Measurements from ENCODE around the gene SP1. TPM values are rescaled to one million over a fixed set of nuclear protein-coding genes. Genes with fewer than 3 reads are reported as not detected.
"Not testable (repeated sequence)": the region's sequence is repeated elsewhere in the genome, so short reads cannot be mapped to it uniquely, and the experiment has no call there.

SP1 gene
- total RNA-seq, 2 experiments from 2014 or later = 65.8 to 68.1 TPM

DNA sequence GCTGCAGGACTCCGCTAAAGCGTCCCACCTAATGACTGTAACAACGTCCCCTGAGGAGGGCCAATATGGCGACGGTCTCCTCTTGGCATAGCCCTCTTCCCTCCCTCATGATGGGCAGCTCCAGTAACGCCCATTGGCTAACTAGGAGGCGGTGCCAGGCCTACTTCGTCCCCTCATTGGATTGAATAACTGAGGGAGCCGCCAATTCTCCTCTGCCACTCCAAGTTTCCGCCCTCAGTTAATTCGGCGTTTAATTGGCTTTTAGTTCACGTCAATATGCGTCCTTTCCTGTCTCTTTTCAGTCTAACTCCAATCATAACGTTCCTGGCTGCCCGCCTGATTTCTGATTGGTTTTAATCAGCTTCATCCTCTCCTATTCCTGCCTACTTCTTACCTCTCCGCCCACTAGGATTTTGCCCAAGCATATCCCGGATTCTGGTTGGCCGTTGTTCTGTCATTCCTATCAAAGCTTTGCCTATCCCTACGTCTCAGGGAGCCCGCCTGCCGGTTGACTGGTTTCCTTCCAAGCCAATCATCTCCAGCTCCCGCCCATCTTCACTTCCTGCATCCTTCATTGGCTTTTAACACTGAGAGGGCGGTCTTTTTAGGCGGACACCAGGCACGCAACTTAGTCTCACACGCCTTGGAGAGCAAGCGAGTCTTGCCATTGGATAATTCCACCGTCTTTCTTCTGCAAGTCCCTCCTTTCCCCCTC is 430 bp upstream of the SP1 start:
- Mint-ChIP-seq H3K9me3 (no peaks in the 10 kb centered on the region), H3K27ac (no peak overlapping the region), H3K36me3 (peaks cover 33% of the 10 kb centered on the region), H3K4me3 (no peak overlapping the region), H3K27me3 (no peaks in the 10 kb centered on the region), H3K4me1 (peaks cover 36% of the 10 kb centered on the region)
- DNase-seq = peak; percentile 97

DNA sequence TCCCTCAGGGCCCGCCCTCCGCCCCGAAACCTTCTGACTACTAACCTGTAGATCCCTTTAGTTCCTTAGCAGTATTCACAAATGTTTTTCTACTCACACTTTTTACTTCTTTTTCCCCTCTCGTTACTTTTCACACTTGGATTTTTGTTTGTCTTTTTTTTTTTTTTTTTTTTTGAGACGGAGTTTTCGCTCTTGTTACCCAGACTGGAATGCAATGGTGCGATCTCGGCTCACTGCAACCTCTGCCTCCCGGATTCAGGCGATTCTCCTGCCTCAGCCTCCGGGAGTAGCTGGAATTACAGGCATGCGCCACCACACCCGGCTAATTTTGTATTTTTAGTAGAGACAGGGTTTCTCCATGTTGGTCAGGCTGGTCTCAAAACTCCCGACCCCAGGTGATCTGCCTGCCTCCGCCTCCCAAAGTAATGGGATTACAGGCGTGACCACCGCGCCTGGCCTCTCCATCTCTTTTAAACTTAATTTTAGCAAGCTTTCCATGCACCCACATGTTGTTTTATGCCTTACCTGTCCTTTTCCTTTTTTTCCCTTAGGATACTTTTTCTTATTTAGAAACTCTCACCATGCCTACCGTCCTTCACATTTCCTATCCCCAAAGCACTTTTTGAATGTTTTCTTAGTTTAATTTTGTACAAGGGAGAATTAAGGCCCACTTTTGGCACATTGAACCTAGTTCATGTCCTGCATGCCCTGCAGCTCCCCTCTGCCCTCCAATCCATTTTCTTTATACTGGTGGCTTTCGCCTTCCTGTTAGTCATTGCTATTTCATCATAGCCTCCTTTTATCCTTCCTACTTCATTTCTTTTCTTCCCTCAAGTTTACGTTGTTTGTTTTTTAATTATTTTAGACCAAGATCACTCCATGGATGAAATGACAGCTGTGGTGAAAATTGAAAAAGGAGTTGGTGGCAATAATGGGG is 1.1 kb downstream of the SP1 start:
- H3K36me3 Mint-ChIP-seq = peaks cover 38% of the 10 kb centered on the region
- H3K4me3 Mint-ChIP-seq = peak overlapping the region; percentile 93
- no peaks in the 10 kb centered on the region for H3K9me3 Mint-ChIP-seq
- no peaks in the 10 kb centered on the region for H3K27me3 Mint-ChIP-seq
- peaks cover 40% of the 10 kb centered on the region for H3K4me1 Mint-ChIP-seq
- H3K27ac Mint-ChIP-seq = peak overlapping the region; percentile 94
- no peak for DNase-seq

DNA sequence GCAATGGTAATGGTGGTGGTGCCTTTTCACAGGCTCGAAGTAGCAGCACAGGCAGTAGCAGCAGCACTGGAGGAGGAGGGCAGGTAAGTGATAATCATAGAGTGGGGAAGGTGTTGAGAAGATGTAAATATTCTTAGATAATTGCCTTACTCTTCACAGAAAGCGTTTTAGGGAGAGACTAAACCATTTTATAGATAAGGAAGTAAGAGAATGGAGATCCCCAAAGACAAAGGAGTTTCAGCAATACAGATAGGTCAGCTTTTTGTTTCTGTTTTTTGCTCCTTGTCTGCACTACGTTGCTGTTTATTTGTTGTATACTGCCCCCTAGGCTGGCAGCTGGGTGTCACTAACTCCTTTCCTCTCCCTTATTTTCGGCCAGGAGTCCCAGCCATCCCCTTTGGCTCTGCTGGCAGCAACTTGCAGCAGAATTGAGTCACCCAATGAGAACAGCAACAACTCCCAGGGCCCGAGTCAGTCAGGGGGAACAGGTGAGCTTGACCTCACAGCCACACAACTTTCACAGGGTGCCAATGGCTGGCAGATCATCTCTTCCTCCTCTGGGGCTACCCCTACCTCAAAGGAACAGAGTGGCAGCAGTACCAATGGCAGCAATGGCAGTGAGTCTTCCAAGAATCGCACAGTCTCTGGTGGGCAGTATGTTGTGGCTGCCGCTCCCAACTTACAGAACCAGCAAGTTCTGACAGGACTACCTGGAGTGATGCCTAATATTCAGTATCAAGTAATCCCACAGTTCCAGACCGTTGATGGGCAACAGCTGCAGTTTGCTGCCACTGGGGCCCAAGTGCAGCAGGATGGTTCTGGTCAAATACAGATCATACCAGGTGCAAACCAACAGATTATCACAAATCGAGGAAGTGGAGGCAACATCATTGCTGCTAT is 2.0 kb downstream of the SP1 start:
- DNase-seq = peak; percentile 28
- H3K27me3 Mint-ChIP-seq = no peaks in the 10 kb centered on the region
- peaks cover 45% of the 10 kb centered on the region for H3K36me3 Mint-ChIP-seq
- H3K27ac Mint-ChIP-seq = peak overlapping the region; percentile 94
- no peaks in the 10 kb centered on the region for H3K9me3 Mint-ChIP-seq
- H3K4me1 Mint-ChIP-seq = peaks cover 46% of the 10 kb centered on the region
- peak overlapping the region; percentile 93 for H3K4me3 Mint-ChIP-seq

DNA sequence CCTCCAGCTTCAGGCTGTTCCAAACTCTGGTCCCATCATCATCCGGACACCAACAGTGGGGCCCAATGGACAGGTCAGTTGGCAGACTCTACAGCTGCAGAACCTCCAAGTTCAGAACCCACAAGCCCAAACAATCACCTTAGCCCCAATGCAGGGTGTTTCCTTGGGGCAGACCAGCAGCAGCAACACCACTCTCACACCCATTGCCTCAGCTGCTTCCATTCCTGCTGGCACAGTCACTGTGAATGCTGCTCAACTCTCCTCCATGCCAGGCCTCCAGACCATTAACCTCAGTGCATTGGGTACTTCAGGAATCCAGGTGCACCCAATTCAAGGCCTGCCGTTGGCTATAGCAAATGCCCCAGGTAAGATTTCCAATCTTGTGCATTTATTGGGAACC is 3.3 kb downstream of the SP1 start:
- H3K36me3 Mint-ChIP-seq = peaks cover 55% of the 10 kb centered on the region
- no peaks in the 10 kb centered on the region for H3K27me3 Mint-ChIP-seq
- peaks cover 56% of the 10 kb centered on the region for H3K4me1 Mint-ChIP-seq
- H3K9me3 Mint-ChIP-seq = no peaks in the 10 kb centered on the region
- H3K27ac Mint-ChIP-seq = peak overlapping the region; percentile 49
- DNase-seq = no peak
- H3K4me3 Mint-ChIP-seq = peak overlapping the region; percentile 93

DNA sequence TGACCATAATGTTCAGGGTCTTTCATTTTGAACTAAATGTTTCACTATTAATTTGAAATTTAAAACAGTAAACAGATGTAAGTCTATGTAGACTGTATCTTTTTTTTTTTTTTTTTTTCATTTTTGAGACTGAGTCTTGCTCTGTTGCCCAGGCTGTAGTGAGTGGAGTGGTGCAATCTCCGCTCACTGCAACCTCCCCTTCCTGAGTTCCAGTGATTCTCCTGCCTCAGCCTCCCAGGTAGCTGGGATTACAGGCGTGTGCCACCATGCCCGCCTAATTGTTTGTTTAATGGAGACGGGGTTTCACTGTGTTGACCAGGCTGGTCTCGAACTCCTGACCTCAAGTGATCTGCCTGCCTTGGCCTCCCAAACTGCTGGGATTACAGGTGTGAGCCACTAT is 6.4 kb downstream of the SP1 start:
- H3K27ac Mint-ChIP-seq = peak overlapping the region; percentile 47
- H3K9me3 Mint-ChIP-seq = not testable (repeated sequence)

DNA sequence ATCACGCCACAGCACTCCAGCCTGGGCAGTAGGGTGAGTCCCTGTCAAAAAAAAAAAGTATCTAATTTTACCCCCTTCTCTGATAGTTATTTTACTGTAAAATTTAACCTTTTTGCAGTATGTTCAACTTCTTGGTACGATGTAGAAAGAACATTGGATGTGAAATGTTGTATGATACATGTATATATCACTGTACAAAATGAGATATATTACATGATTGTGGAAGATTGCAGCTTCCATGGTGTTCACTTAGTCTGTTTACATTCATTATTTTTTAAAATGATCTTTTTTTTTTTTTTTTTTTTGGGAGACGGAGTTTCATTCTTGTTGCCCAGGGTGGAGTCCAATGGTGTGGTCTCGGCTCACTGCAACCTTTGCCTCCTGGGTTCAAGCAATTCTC is 9.0 kb downstream of the SP1 start:
- Mint-ChIP-seq H3K27ac (no peak overlapping the region), H3K9me3 (no peaks in the 10 kb centered on the region), H3K4me1 (peaks cover 51% of the 10 kb centered on the region), H3K4me3 (peak overlapping the region; percentile 18), H3K36me3 (peaks cover 44% of the 10 kb centered on the region), H3K27me3 (no peaks in the 10 kb centered on the region)
- no peak for DNase-seq

More for the DNA sequence above, 6.4 kb downstream of the SP1 start:
- Mint-ChIP-seq H3K4me1 (peaks cover 70% of the 10 kb centered on the region), H3K36me3 (peaks cover 68% of the 10 kb centered on the region), H3K4me3 (peak overlapping the region; percentile 62)
- not testable (repeated sequence) for DNase-seq, H3K27me3 Mint-ChIP-seq

DNA sequence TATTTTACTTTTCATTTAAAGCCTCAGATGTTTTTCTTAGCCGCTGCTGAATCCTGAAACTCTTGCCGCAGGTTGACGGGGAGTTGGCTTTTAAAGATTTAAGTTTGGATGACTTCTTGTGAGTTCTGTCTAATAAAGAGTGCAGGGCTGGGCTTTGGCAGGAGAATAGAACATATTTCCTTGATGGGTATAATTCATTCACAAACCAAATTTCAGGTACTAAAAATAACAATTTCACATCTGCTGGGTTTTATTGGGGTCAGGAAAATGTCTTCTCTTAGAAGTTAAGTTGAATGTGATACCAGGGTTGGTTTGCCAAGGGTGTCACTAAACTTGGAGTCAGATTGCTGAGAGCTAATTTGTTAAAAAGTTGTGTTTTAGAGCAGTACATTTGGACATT is 9.7 kb downstream of the SP1 start:
- H3K9me3 Mint-ChIP-seq = no peaks in the 10 kb centered on the region

DNA sequence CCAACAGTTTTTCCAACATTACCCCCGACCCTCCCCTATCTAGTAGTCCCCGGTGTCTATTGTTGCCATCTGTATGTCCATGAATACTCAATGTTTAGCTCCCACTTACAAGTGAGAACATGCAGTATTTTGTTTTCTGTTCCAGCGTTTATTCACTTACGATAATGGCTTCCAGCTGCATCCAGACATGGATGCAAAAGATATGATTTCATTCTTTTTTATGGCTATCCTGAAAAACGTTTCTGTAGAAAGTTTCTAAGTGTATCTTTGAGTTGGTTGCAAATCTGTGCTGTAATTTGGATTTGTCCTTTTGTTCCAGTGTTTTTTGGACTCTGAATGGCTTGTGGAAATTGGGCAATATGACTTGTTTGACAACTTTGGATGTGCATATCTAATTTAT is 11.7 kb downstream of the SP1 start:
- H3K36me3 Mint-ChIP-seq = peaks cover 28% of the 10 kb centered on the region
- H3K27ac Mint-ChIP-seq = no peak overlapping the region
- H3K4me1 Mint-ChIP-seq = peaks cover 37% of the 10 kb centered on the region
- no peaks in the 10 kb centered on the region for H3K27me3 Mint-ChIP-seq
- no peaks in the 10 kb centered on the region for H3K9me3 Mint-ChIP-seq
- no peak for DNase-seq
- no peak overlapping the region for H3K4me3 Mint-ChIP-seq

More for the DNA sequence above, 9.7 kb downstream of the SP1 start:
- Mint-ChIP-seq H3K27me3 (no peaks in the 10 kb centered on the region), H3K4me3 (peak overlapping the region; percentile 40), H3K36me3 (peaks cover 37% of the 10 kb centered on the region), H3K27ac (peak overlapping the region; percentile 8), H3K4me1 (peaks cover 45% of the 10 kb centered on the region)
- no peak for DNase-seq

DNA sequence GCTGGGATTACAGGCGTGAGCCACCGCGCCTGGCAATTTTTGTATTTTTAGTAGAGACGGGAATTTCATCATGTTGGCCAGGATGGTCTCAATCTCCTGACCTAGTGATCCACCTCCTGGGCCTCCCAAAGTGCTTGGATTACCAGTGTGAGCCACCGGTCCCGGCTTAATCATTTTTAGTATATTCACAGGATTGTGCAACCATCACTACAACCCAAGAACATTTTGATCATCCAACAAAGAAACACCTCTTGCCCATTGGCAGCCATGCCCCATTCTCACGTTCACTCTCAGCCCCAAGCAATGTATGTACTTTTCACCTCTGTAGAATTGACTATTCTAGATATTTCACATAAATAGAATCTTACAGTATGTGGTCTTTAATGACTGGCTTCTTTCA is 19.9 kb downstream of the SP1 start:
- H3K4me3 Mint-ChIP-seq = no peak overlapping the region
- peaks cover 15% of the 10 kb centered on the region for H3K36me3 Mint-ChIP-seq
- DNase-seq = no peak
- H3K9me3 Mint-ChIP-seq = no peaks in the 10 kb centered on the region
- no peaks in the 10 kb centered on the region for H3K27me3 Mint-ChIP-seq
- peaks cover 8% of the 10 kb centered on the region for H3K4me1 Mint-ChIP-seq
- no peak overlapping the region for H3K27ac Mint-ChIP-seq

DNA sequence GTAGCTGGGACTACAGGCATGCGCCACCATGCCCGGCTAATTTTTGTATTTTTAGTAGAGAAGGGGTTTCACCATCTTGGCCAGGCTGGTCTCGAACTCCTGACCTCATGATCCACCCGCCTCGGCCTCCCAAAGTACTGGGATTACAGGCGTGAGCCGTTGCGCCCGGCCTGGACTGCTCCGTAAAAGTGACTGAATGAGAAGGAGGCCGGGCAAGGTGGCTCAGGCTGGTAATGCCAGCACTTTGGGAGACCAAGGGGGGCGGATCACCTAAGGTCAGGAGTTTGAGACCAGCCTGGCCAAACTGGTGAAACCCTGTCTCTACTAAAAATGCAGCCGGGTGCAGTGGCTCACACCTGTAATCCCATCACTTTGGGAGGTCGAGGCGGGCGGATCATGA is 22.4 kb downstream of the SP1 start:
- not testable (repeated sequence) for H3K27me3 Mint-ChIP-seq, DNase-seq, H3K4me1 Mint-ChIP-seq, H3K9me3 Mint-ChIP-seq, H3K4me3 Mint-ChIP-seq, H3K27ac Mint-ChIP-seq
- peaks cover 25% of the 10 kb centered on the region for H3K36me3 Mint-ChIP-seq

DNA sequence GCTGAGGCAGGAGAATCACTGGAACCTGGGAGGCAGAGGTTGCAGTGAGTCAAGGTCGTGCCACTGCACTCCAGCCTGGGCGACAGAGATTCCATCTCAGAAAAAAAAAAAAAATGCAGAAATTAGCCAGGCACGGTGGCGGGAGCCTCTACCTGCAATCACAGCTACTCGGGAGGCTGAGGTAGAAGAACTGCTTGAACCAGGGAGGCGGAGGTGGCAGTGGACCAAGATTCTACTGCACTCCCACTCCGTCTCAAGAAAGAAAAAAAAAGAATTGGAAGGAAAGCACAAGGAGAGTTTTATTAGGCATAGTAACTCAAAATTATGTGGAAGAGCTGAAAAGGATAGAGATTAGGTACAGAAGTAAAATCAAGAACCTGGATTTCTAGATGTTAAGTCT is 22.9 kb downstream of the SP1 start:
- H3K9me3 Mint-ChIP-seq = no peaks in the 10 kb centered on the region
- no peak for DNase-seq
- peaks cover 25% of the 10 kb centered on the region for H3K36me3 Mint-ChIP-seq
- no peak overlapping the region for H3K4me3 Mint-ChIP-seq
- H3K27ac Mint-ChIP-seq = peak overlapping the region; percentile 2
- no peaks in the 10 kb centered on the region for H3K27me3 Mint-ChIP-seq
- H3K4me1 Mint-ChIP-seq = peaks cover 6% of the 10 kb centered on the region

DNA sequence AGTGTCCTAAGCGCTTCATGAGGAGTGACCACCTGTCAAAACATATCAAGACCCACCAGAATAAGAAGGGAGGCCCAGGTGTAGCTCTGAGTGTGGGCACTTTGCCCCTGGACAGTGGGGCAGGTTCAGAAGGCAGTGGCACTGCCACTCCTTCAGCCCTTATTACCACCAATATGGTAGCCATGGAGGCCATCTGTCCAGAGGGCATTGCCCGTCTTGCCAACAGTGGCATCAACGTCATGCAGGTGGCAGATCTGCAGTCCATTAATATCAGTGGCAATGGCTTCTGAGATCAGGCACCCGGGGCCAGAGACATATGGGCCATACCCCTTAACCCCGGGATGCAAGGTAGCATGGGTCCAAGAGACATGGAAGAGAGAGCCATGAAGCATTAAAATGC is 31.0 kb downstream of the SP1 start:
- H3K36me3 Mint-ChIP-seq = peaks cover 45% of the 10 kb centered on the region

DNA sequence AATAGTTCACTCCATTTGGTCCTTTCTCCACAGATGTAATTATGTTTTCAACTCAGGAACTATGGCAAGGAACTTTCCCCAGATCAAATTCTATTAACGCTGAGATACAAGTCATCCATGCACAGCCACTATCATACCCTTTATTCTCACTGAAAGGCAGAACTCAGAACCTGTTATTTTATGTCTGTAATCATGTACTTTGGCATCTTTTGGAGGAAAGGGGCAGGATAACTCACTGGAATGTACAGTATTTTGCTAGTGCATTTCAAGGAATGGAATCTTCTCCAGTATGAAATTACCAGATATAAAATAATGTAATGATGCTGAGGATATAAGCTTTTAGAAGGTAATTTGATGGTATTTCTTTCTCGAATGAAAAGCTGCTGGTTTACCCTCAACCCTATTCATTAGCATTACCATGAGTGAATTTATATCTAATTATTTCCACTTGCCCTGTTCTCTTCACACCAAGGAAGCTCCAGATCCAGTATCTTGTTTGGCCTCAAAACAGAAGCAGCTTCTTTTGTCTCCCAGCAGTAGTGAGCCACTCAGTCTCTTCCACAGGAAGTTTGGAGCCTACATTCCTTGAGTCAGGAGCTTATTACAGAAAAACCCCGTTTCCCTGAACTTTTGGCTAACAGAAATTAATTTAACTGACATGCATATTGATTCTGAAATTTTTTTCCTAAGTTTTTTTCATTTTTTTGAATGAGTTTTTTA is 33.7 kb downstream of the SP1 start:
- H3K27ac Mint-ChIP-seq = peak overlapping the region; percentile 73
- no peaks in the 10 kb centered on the region for H3K9me3 Mint-ChIP-seq
- peaks cover 59% of the 10 kb centered on the region for H3K4me1 Mint-ChIP-seq
- DNase-seq = no peak
- H3K36me3 Mint-ChIP-seq = peaks cover 47% of the 10 kb centered on the region
- no peaks in the 10 kb centered on the region for H3K27me3 Mint-ChIP-seq
- no peak overlapping the region for H3K4me3 Mint-ChIP-seq

More for the DNA sequence above, 31.0 kb downstream of the SP1 start:
- DNase-seq = no peak
- Mint-ChIP-seq H3K4me3 (no peak overlapping the region), H3K27me3 (no peaks in the 10 kb centered on the region), H3K4me1 (peaks cover 38% of the 10 kb centered on the region), H3K9me3 (no peaks in the 10 kb centered on the region), H3K27ac (no peak overlapping the region)

DNA sequence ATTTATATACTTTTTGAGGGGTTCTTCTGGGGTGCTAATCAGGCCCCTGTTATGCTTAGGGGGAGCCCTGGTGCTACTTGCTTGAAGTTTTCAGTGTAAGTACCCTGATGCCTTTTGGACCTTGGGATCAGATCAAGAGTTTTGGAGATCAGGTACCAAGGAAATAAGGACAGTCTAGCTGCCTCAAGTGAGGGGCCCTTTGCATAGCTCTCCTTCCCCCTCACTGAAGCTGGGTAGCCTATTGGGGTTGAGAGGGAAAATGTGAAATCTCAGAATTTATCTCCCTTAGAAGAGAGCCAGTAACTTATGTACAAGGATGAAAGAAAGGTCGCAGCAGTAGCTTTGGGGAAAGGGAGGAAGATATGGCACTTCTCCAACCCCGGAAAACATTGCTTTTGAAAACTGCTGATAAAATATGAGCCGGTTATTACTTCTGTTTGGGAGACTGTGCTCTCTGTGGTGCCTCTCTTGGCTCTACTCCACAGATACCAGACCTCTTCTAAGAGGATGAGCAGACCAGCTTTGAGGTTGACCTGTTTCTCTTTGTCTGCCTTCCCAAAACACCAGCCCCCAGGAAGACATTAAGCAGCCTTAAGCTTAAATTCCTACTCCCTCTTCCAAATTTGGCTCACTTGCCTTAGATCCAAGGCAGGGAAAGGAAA is 34.9 kb downstream of the SP1 start:
- Mint-ChIP-seq H3K4me3 (no peak overlapping the region), H3K4me1 (peaks cover 65% of the 10 kb centered on the region), H3K27ac (peak overlapping the region; percentile 62)

More for the DNA sequence above, 34.9 kb downstream of the SP1 start:
- no peak for DNase-seq
- H3K36me3 Mint-ChIP-seq = peaks cover 40% of the 10 kb centered on the region
- H3K27me3 Mint-ChIP-seq = no peaks in the 10 kb centered on the region
- no peaks in the 10 kb centered on the region for H3K9me3 Mint-ChIP-seq
